RCC 7860 (cell line): ENCODE measurements around the gene EEIG1.
A peak's percentile ranks its signal among the peaks of the same experiment; 100 is the strongest.

Experiments used
- DNase-seq: peaks from one replicate; pipeline ENCODE4 v3.0.0-alpha.2; 2015; ENCODE audit warnings: low spot score
- FAIRE-seq: peaks from 2 replicates; lab custom pipeline; 2012; peaks lifted over from hg19 to GRCh38; lab: Jason Lieb, UNC

EEIG1 gene

DNA sequence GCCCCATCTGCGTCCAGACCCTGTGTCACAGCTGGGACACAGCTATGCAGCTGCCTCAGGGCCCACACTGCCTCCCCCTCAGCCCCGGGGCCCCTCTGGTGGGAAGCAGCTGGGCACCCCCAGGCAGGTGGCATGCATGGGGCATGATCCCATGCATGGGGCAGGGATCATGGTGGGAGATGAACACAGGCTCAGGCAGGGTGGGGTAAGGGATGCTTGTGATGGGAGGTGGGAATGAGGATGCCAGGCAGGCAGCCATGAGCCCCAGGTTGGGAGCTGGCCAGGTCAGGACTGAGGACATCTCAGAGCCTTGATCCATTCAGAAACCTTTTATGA, 19.7 kb downstream of the EEIG1 start:
- DNase-seq (no peak), FAIRE-seq (no peak)

DNA sequence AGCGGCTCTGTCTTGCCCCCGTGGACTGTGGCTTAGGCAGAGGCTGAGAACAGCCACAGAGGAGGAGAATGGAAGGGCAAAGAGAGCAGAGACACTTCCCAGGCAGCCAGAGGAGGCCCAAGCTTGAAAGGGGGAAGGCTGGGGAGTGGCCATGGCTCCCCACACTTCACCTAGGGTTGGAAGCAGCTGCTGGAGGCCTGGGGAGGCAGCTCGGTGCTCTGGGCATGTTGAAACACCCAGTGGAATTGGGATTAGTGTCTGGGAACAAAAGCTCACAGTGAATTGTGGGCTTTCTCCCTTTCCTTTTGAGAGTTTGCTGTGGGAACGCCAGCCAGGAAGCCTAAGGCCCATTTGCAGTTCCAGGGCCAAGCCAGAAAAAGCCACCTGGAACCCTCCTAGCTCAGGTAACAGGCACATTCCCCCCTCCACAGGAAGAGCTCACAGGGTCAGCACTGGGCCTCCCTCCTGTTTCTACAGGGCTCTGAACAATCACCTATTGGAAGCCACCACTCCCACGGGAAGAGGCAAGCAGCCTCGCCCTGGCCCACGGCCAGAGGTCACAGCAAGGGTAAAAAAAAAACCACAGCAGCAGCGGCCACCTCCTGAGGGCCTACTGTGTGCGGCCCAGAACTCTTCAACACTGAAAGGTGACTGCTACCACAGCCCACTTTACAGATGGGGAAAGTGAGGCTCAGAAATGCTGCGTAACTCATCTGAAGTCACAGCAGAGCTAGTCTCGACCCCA, 20.2 kb downstream of the EEIG1 start:
- FAIRE-seq: no peak
- DNase-seq: no peak

DNA sequence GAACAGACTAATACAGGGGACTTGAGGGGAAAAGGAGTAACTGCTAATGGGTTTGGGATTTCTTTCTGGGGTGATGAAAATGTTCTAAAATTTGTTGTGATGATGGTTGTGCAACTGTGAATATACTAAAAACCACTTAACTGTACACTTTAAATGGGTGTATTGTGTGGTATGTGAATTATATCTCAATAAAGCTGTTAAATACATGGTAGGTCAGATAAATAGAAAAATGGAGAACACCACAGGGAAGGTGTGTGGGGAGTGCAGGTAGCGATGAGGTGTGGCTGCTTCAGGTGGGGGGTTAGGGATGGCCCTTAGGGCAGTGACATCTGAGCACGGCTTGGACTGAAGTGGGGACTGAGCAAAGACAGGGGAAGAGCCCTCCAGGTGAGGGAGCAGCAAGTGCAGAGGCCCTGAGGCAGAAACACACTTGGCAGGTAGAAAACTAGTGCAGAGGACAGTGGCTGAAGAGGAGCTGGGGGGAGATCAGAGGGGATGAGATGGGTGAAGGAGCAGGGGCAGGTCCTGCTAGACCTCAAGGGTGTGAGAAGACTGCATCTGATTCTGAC, 20.9 kb downstream of the EEIG1 start:
- FAIRE-seq (no peak), DNase-seq (no peak)

GRCh38 chr9:127959398-127959797, 21.4 kb downstream of the EEIG1 start:
- DNase-seq (no peak), FAIRE-seq (no peak)

DNA sequence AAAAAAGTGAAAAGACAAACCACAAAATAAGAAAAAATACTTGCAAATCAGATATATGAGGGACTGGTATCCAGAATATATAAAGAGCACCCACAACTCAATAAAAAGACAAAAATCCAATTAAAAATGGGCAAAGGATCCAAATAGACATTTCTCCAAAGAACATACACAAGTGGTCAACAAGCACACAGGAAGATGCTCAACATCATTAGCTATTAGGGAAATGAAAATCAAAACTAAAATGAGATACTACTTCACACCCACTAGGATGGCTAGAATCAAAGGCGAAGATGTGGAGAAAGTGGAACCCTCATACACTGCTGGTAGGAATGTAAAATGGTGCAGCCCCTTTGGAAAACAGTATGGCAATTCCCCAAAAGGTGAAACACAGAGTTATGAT, 22.1 kb downstream of the EEIG1 start:
- no peak for FAIRE-seq
- no peak for DNase-seq

- peak; percentile 85 for FAIRE-seq
- peak; percentile 86 for DNase-seq
These were observed 25.3 kb downstream of the EEIG1 start for GRCh38 chr9:127955294-127956015.

DNA sequence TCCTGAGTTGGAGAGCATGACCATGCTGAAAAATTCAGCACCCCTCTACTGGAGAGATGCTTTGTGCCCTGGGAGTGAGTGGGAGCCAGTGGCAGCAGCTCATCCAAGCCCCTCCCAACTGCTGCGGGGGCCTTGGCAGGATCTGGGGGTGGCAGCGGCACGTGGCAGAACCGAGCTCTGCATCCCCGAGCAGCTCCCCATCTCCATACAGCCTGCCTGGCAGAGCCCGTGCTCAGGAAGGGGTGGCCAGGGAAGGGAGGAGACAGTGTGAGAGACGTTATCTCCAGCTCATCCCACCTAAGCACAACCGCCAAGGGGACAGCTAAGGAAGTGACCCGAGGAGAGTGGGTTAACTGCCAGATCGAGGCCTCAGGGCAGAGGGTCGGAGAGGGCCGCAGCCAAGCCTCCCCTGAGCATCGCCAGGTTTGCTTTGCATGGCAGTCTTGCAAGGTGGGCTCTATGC, 25.9 kb downstream of the EEIG1 start:
- DNase-seq (no peak), FAIRE-seq (no peak)

DNA sequence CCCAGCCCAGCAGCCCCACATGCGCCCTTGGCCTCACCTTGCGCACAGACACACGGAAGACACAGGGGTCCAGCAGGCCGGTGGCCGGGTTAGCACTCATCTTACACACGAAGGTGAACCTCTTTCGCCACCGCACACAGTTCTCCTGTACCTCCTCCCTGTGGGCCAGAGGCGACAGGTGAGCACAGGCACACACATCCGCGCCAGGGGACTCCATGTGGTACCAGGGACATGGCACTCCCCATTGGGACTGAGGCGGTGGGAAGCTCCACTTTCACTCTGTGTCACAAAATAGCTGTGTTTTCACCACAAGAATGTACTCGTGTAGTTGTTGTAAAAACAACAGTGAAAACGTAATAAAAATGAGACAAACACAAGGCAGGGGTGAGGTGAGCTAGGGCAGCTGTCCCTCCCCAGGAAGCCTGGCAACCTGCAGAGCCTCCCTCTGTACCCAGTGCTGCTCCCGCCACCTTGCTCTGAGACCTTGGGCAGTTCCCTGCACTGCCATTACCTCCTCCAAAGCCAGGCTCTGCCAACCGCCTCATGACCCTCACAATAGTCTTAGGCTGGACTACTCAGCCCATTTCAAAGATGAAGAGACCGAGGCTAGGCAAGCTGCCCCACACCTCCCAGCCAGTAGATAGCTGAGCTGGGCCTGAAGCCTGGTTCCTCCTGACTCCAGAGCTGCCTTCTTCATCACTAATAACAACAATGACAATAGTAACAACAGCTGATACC, 26.9 kb downstream of the EEIG1 start:
- FAIRE-seq (no peak), DNase-seq (no peak)

DNA sequence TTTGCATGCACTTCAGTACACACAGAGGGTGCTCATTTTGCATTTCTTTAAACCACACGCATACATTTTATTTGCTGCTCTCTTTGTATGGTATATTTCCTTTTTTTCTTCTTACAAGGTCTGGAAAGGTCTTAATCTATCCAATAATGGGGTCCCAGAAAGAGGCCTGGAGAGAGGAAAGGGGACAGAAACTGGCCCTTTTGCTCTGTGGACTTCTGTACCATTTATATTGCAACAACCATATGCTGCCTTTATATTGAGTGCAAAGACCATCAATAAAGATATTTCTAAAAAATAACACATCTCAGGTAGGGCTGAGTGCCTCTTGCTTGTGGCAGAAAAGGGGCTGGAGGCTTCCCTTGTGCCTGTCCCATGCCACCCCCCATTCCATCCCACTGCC, 27.6 kb downstream of the EEIG1 start:
- no peak for FAIRE-seq
- DNase-seq: no peak

- DNase-seq (no peak), FAIRE-seq (no peak)
These were observed 30.1 kb downstream of the EEIG1 start for GRCh38 chr9:127950513-127951289.

- FAIRE-seq (no peak), DNase-seq (no peak)
These were observed 30.8 kb downstream of the EEIG1 start for GRCh38 chr9:127949827-127950512.

GRCh38 chr9:127947841-127948710, 32.7 kb downstream of the EEIG1 start:
- DNase-seq (no peak), FAIRE-seq (no peak)

DNA sequence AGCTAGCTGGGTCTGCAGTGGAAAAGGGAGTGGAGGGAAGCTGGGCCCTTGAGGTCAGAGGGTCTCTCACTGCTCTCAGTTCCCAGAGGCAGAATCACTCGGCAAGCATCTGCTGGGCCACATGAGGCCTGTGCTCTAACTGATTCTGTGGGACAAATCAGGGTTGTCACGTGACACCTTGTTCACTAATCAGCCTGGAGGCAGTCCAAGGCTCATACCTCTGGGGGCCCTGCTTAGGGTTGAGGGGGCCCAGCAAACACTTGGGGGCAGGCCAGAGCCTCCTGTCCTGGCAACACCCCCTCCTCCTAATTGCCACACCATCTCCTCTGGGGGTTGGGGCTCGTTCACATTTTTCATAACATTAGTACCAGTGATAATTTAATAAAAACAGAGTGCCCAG, 34.1 kb downstream of the EEIG1 start:
- no peak for FAIRE-seq

DNA sequence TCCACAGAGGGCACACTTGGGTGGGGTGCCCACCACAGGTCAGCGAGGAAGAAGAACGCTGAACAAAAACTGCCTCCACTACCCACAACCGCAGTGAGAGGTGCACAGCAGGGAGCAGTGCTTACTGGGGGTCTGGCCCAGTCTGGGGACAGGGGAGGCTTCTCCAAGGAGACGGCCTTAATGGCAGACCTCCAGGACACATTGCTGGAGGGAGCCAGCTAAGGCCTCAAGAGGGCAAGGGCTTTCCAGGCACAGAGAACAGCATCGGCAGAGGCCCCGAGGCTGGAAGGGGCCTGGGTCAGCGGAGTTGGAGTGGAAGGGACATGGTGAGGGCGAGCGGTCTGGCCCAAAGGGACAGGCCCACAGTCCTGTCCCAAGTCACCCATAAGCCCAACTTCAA, 34.8 kb downstream of the EEIG1 start:
- no peak for DNase-seq
- no peak for FAIRE-seq

More for the DNA sequence above, 34.1 kb downstream of the EEIG1 start:
- no peak for DNase-seq

DNA sequence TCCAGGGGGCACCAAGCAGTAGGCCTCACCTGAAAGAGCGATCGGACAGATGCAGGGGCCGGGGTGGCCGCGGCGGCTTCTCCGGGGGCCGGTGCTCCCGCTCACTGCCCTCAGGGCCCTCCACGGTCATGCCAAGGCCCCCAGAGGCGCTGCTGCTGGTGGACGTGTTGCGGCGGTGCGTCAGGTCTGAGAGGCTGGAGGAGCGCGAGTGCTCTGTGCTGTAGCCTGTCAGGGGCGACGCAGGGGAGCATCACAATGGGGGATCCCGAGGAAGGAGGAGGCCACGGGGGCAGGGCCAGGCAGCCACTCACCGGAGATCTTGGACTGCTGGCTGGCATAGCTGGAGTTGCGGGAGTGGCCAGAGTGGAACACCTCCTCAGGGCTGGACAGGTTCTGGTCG, 35.5 kb downstream of the EEIG1 start:
- FAIRE-seq (no peak), DNase-seq (no peak)

DNA sequence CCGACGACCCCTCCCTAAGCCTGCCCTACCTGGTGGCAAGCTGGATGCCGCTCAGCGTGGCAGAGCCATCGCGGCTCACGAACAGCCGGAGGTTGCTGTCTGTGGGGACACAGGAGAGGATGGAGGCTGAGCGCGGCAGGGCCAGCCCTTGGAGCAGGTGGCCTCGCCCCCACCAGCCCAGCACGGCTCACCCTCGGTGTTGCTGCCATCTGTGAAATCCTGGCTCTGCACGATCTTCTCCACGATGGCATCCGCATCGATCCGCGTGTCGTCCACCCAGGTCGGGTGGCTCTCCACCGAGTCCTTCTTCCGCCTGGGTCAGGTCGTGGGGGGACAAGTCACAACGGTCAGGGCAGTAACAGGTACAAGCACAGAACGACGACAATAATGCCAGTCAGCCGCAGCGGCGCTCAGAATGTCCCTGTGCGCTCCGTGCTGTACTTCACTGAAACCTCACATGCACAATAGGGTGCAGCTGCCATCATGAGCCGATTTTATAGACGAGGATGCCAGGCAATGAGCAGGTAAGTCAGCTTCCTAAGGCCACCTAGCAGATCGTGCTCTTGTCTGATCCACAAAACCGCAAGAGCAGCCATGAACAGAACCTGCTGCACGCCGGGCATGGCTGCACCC, 36.1 kb downstream of the EEIG1 start:
- DNase-seq (no peak), FAIRE-seq (no peak)

DNA sequence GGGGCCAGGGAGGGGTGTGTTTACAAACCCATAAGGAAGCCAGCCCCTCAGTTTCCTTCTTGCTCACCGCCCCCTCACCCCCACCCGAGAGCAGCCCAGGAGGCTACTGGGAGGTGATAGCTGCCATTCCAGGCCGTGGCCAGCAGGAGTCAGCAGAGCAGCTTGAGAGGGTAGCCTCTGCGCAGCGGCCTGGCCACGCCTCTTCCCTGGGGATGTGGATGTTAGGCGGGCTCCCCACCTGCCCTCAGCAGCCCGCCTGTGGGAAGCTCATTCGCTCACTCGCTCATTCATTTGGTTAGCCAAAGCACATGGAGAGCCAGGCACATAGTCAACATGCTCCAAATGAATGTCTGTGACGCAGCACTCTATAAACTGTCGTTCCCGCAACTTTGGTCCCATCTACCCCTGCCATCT, 37.1 kb downstream of the EEIG1 start:
- FAIRE-seq (no peak), DNase-seq (peak; percentile 53)

DNA sequence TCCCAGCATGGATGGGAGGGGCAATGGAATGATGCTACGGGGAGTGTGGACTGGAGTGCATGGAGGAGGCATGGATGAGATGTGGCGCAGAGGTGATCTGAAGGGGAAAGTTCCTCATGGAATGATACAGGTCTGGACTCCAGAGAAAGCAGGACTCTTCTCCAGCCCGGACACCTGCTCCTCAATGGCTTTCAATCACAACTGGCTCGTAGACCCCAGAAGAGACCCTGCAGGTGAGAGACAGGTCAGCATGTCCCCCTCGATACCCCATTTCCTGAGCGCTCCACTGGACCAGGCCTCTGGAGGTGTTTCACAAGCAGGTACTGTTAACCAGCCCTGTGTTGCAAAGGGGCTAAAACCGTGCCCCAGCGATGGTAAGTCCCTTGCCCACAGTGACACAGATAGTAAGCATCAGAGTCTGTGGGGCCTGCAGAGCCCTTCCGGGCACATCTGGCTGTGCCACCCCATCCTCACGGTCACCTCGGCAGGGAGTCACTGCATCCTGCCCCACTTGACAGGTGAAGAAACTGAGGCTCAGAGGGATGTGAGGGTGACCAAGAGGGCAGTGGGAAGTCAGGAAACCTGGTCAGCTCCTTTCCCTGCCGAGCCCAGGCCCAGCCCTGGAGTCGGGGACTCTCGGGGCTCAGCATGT, 37.7 kb downstream of the EEIG1 start:
- FAIRE-seq (no peak), DNase-seq (no peak)
